HepG2 (cell line): ENCODE results near the gene UBE2H. TPM values are rescaled to one million over a fixed set of nuclear protein-coding genes. Genes with fewer than 3 reads are reported as not detected.

Experiments
- ATAC-seq: fragments of 200-7000 bp; cut with Tn5 transposase; 3 replicates; pipeline ENCODE4 v1.9.1; 2020; ENCODE audit warnings: mild to moderate bottlenecking, moderate library complexity
- BruUV-seq: library from RNA; stranded (reverse); fragments of 400-500 nt; replicated peaks from 2 replicates; lab custom pipeline; 2021; lab: Mats Ljungman, UMichigan
- CTCF ChIA-PET: fragments of 300-600 bp; formaldehyde crosslinking; extraction: SDS; loops from one replicate; lab custom pipeline; 2021; ENCODE audit warnings: low total read pairs, inconsistent platforms, low intra/inter-chr PET ratio; lab: Yijun Ruan, JAX
- POLR2A ChIA-PET: fragments of 350-600 bp; sonication (Branson Sonifier 250); formaldehyde crosslinking; loops from one replicate; lab custom pipeline; 2020; ENCODE audit warnings: antibody characterized with exemption, inconsistent platforms; lab: Yijun Ruan, JAX
- DNase-seq: peaks from one replicate; pipeline ENCODE4 v3.0.0-alpha.2; 2015; ENCODE audit warnings: low spot score
- FAIRE-seq: peaks from 3 replicates; lab custom pipeline; 2011; peaks lifted over from hg19 to GRCh38; lab: Jason Lieb, UNC
- H2AFZ ChIP-seq: one replicate; pipeline ENCODE4 v1.6.1; 2011; ENCODE audit warnings: low read length, inconsistent platforms
- H3K27ac ChIP-seq: fragments of 300-600 bp; 3 replicates; pipeline ENCODE4 v1.8.0; 2011; ENCODE audit warnings: mixed run types, mild to moderate bottlenecking, mixed read lengths, low read length, inconsistent platforms; ENCODE audit not compliant: insufficient read depth; ENCODE audit errors: extremely low read length
- H3K27me3 ChIP-seq, 2 experiments: fragments of 200-600 bp in 1 of 2; 2 replicates in 1 of 2; 3 replicates in 1 of 2; pipeline versions ENCODE4 v1.6.0 to v1.8.0; 2011; ENCODE audit warnings: low read length in 2 of 2, mild to moderate bottlenecking in 2 of 2, moderate library complexity in 2 of 2, inconsistent platforms in 1 of 2; ENCODE audit not compliant: insufficient read depth in 2 of 2, control insufficient read depth in 1 of 2
- H3K36me3 ChIP-seq, 2 experiments: fragments of 200-600 bp in 1 of 2; replicated peaks in 1 of 2; 2 replicates in 1 of 2; 3 replicates in 1 of 2; pipeline versions ENCODE4 v1.5.1 to v1.8.0; 2011; ENCODE audit warnings: low read length in 2 of 2, inconsistent platforms in 1 of 2; ENCODE audit not compliant: insufficient read depth in 2 of 2, control insufficient read depth in 1 of 2
- H3K4me1 ChIP-seq: 2 replicates; pipeline ENCODE4 v1.5.1; 2012; ENCODE audit warnings: low read length, inconsistent platforms; ENCODE audit not compliant: insufficient read depth
- H3K4me2 ChIP-seq: 2 replicates; pipeline ENCODE4 v1.6.0; 2011; ENCODE audit warnings: low read depth, low read length, inconsistent platforms
- H3K4me3 ChIP-seq, 3 experiments: fragments of 200-600 bp in 1 of 3; sonication (generic), shearing (Covaris generic) in 1 of 3; replicated peaks in 1 of 3; 2 replicates each; pipeline ENCODE4 v1.5.1; 2011 to 2016; ENCODE audit warnings: low read length in 3 of 3, inconsistent platforms in 2 of 3, low read depth in 2 of 3, mild to moderate bottlenecking in 2 of 3, control low read depth in 1 of 3, mixed read lengths in 1 of 3; ENCODE audit not compliant: insufficient read depth in 1 of 3
- H3K79me2 ChIP-seq: one replicate; pipeline ENCODE4 v1.6.1; 2011; ENCODE audit warnings: low read length, inconsistent platforms; ENCODE audit not compliant: insufficient read depth
- H3K9ac ChIP-seq: 2 replicates; pipeline ENCODE4 v1.6.0; 2011; ENCODE audit warnings: mild to moderate bottlenecking, low read depth, low read length, inconsistent platforms; ENCODE audit not compliant: insufficient read depth
- H3K9me3 ChIP-seq: 2 replicates; pipeline ENCODE4 v1.5.1; 2012; ENCODE audit warnings: mild to moderate bottlenecking, low read length
- H4K20me1 ChIP-seq: 2 replicates; pipeline ENCODE4 v1.6.0; 2011; ENCODE audit warnings: inconsistent platforms, mild to moderate bottlenecking, low read length, moderate library complexity; ENCODE audit not compliant: insufficient read depth
- HOXA5 ChIP-seq: sonication (generic); formaldehyde crosslinking; IDR thresholded peaks from 2 replicates; pipeline ENCODE4 v1.4.0; 2020; ENCODE audit warnings: missing genetic modification reagents
- KLF11 ChIP-seq: IDR thresholded peaks from 2 replicates; pipeline ENCODE4 v1.6.1; 2016; ENCODE audit warnings: missing compliant biosample characterization
- SALL1 ChIP-seq: sonication (generic); formaldehyde crosslinking; IDR thresholded peaks from 2 replicates; pipeline ENCODE4 v1.8.0; 2022; ENCODE audit warnings: mild to moderate bottlenecking, missing genetic modification reagents
- TEAD2 ChIP-seq: sonication (generic); formaldehyde crosslinking; IDR thresholded peaks from 2 replicates; pipeline ENCODE4 v1.9.0; 2021; ENCODE audit warnings: missing genetic modification reagents
- TGIF2 ChIP-seq: IDR thresholded peaks from 2 replicates; pipeline ENCODE4 v1.6.1; 2016; ENCODE audit warnings: control low read depth, missing compliant biosample characterization
- XRCC5 ChIP-seq: fragments of 200-400 bp; formaldehyde crosslinking; optimal IDR thresholded peaks from 2 replicates; pipeline ENCODE3; 2017; ENCODE audit warnings: mild to moderate bottlenecking, low read length
- ZNF138 ChIP-seq: sonication (generic); formaldehyde crosslinking; IDR thresholded peaks from 2 replicates; pipeline ENCODE4 v1.5.0; 2020; ENCODE audit warnings: mild to moderate bottlenecking, low read depth, missing genetic modification reagents
- ZNF224 ChIP-seq: sonication (generic); formaldehyde crosslinking; IDR thresholded peaks from 2 replicates; pipeline ENCODE4 v1.5.0; 2020; ENCODE audit warnings: mild to moderate bottlenecking, missing genetic modification reagents
- ZNF335 ChIP-seq: sonication (generic); formaldehyde crosslinking; IDR thresholded peaks from 2 replicates; pipeline ENCODE4 v1.4.0; 2020; ENCODE audit warnings: missing genetic modification reagents
- ZNF501 ChIP-seq: sonication (generic); formaldehyde crosslinking; IDR thresholded peaks from 2 replicates; pipeline ENCODE4 v1.5.1; 2020; ENCODE audit warnings: mild to moderate bottlenecking, moderate library complexity, missing genetic modification reagents
- ZNF616 ChIP-seq: sonication (generic); formaldehyde crosslinking; IDR thresholded peaks from 2 replicates; pipeline ENCODE4 v1.5.0; 2020; ENCODE audit warnings: low read depth, mild to moderate bottlenecking, missing genetic modification reagents
- ZNF720 ChIP-seq: sonication (generic); formaldehyde crosslinking; IDR thresholded peaks from 2 replicates; pipeline ENCODE4 v1.4.0; 2020; ENCODE audit warnings: missing genetic modification reagents
- ZNF792 ChIP-seq: IDR thresholded peaks from 2 replicates; pipeline ENCODE4 v1.6.1; 2016
- ZSCAN31 ChIP-seq: sonication (generic); formaldehyde crosslinking; IDR thresholded peaks from 2 replicates; pipeline ENCODE4 v1.5.0; 2020; ENCODE audit warnings: low read depth, mild to moderate bottlenecking, missing genetic modification reagents
- WGBS: methylation state at CpG from one replicate; pipeline ENCODE4 v1.1.6; 2017; ENCODE audit warnings: low lambda C conversion rate; 5-methylcytosine and 5-hydroxymethylcytosine counted together
- in situ Hi-C: cut with HindIII; loops from 2 replicates; pipeline ENCODE4 v1.10.0; 2017; ENCODE audit warnings: low pct_unique_long_range_greater_than_20kb; ENCODE audit not compliant: extremely low pct_ligation_motif_present
- intact Hi-C: fragments of 100-400 bp; cut with micrococcal nuclease; formaldehyde crosslinking; loops from one replicate; pipeline ENCODE4 v1.10.0; 2022; ENCODE audit not compliant: unreplicated experiment
- polyA plus RNA-seq, 8 experiments: library from polyadenylated mRNA; depleted of rRNA in 3 of 8; stranded (reverse) in 7 of 8; unstranded in 1 of 8; fragments of >200 nt; fragmentation: Illumina TruSeq in 4 of 8; extraction: Trizol in 4 of 8; gene quantifications; 2 replicates each; pipeline versions ENCODE4 v1.2.1 to v1.2.3, GENCODE V29; 2011 to 2016; ENCODE audit warnings: low read depth in 4 of 8, missing spikeins in 1 of 8, mixed read lengths in 1 of 8; ENCODE audit not compliant: insufficient read depth in 1 of 8
- total RNA-seq, 5 experiments: library from RNA; depleted of rRNA; stranded (reverse); fragments of >200 nt; fragmentation: Illumina TruSeq; extraction: Trizol; gene quantifications; 2 replicates each; pipeline ENCODE4 v1.2.3, GENCODE V29; 2016; ENCODE audit warnings: low read depth in 1 of 5
- TF ChIP-seq, protein P1 (sequence below): sonication (generic); formaldehyde crosslinking; IDR thresholded peaks from 2 replicates; pipeline ENCODE4 v1.4.0; 2020; ENCODE audit warnings: missing genetic modification reagents, borderline replicate concordance
- TF ChIP-seq, protein P2 (sequence below): sonication (generic); formaldehyde crosslinking; IDR thresholded peaks from 2 replicates; pipeline ENCODE4 v1.4.0; 2020; ENCODE audit warnings: missing genetic modification reagents, mild to moderate bottlenecking, borderline replicate concordance

UBE2H gene
- total and polyA plus RNA-seq, 2 of the 13 experiments (the other 11 are each of a cell fraction or from before 2014, with no cell fraction given), result 15.5 to 40.1 TPM

DNA sequence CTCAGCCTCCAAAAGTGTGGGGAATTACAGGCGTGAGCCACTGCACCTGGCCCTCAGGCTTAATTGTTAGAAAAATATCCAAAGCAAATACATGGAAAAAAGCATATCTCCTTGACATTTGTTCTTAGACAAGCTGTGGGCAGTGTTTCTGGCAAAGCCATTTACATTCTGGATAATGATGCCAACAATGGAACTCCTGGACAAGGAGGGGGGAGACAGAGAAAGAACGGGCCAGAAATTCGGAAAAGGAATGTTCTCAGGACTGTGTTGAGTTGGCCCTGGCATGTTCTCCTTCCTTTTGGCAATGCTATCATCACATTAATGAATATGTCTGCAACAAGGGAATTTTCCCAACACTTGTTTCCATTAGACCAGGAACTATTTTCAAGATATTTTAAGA lies 88.7 kb downstream of the UBE2H start:
- Histone ChIP-seq H3K79me2 (peaks cover 9% of the 10 kb centered on the region), H3K4me3 (no peak overlapping the region), H3K9ac (no peak overlapping the region), H3K9me3 (no peaks in the 10 kb centered on the region), H3K4me2 (no peak overlapping the region), H3K4me1 (no peaks in the 10 kb centered on the region), H3K27ac (no peak overlapping the region), H3K36me3 (0 out of 5 replicates have a peak, but pooled peaks cover 0 to 3% of the 10 kb centered on the region in 2 experiments), H2AFZ (no peak overlapping the region), H3K27me3 (no peaks in the 10 kb centered on the region), H4K20me1 (peaks cover 24% of the 10 kb centered on the region; the same call in 1 of the 2 replicates)
- ChIA-PET POLR2A (no interaction called here), CTCF (no interaction called here)
- ATAC-seq (no peak), FAIRE-seq (no peak), DNase-seq (no peak)
- 92% methylated on average over 3 of the region's 3 CpGs for WGBS
- in situ Hi-C loops (no loop called here), intact Hi-C loops (no loop called here)
- TF ChIP-seq ZNF616 (CRISPR knock-in tag) (no peak), ZNF792 (no peak), ZNF335 (CRISPR knock-in tag) (no peak), ZNF720 (CRISPR knock-in tag) (no peak), ZSCAN31 (CRISPR knock-in tag) (no peak)
- no TSS peak for BruUV-seq

DNA sequence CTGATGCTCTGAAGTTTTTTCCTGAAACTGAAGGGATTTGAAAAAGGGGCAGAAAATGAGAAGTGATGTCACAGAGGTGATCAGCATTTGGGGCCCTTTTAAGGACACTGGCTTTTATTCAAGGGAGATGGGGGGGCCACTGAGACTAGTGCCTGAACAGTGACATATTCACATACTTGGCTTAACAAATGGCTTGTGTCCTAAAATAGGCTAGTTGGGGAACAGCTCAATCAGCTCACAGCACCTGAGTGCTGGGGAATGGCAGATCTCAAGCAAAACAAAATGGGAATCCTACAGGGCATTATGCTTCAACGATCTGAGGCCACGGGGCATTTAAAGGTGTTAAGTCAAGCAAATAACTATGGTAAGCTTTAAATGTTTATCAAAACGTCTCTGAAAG lies 90.1 kb downstream of the UBE2H start:
- Histone ChIP-seq H3K4me3 (no peak overlapping the region), H4K20me1 (peaks cover 22% of the 10 kb centered on the region; the same call in 1 of the 2 replicates), H3K27ac (no peak overlapping the region), H3K4me2 (no peak overlapping the region), H3K36me3 (peaks cover 0 to 3% of the 10 kb centered on the region in 2 experiments; a peak in 1 of 5 replicates), H3K9ac (no peak overlapping the region), H3K4me1 (no peaks in the 10 kb centered on the region), H3K27me3 (no peaks in the 10 kb centered on the region), H3K9me3 (no peaks in the 10 kb centered on the region), H2AFZ (no peak overlapping the region), H3K79me2 (peaks cover 9% of the 10 kb centered on the region)
- no TSS peak for BruUV-seq
- in situ Hi-C loops (no loop called here), intact Hi-C loops (no loop called here)
- CTCF ChIA-PET, result no interaction called here
- FAIRE-seq (no peak), ATAC-seq (no peak), DNase-seq (no peak)
- 94% methylated on average over 3 of the region's 3 CpGs for WGBS
- POLR2A ChIA-PET, result no interaction called here
- TF ChIP-seq ZNF501 (CRISPR knock-in tag) (no peak), KLF11 (CRISPR knock-in tag) (no peak), ZNF224 (CRISPR knock-in tag) (no peak), ZNF138 (CRISPR knock-in tag) (no peak), SALL1 (CRISPR knock-in tag) (no peak), TGIF2 (no peak), HOXA5 (CRISPR knock-in tag) (no peak), TEAD2 (CRISPR knock-in tag) (no peak), XRCC5 (no peak)
- TF ChIP-seq, protein P1, sequence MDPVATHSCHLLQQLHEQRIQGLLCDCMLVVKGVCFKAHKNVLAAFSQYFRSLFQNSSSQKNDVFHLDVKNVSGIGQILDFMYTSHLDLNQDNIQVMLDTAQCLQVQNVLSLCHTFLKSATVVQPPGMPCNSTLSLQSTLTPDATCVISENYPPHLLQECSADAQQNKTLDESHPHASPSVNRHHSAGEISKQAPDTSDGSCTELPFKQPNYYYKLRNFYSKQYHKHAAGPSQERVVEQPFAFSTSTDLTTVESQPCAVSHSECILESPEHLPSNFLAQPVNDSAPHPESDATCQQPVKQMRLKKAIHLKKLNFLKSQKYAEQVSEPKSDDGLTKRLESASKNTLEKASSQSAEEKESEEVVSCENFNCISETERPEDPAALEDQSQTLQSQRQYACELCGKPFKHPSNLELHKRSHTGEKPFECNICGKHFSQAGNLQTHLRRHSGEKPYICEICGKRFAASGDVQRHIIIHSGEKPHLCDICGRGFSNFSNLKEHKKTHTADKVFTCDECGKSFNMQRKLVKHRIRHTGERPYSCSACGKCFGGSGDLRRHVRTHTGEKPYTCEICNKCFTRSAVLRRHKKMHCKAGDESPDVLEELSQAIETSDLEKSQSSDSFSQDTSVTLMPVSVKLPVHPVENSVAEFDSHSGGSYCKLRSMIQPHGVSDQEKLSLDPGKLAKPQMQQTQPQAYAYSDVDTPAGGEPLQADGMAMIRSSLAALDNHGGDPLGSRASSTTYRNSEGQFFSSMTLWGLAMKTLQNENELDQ (CRISPR knock-in tag), result no peak
- TF ChIP-seq, protein P2, sequence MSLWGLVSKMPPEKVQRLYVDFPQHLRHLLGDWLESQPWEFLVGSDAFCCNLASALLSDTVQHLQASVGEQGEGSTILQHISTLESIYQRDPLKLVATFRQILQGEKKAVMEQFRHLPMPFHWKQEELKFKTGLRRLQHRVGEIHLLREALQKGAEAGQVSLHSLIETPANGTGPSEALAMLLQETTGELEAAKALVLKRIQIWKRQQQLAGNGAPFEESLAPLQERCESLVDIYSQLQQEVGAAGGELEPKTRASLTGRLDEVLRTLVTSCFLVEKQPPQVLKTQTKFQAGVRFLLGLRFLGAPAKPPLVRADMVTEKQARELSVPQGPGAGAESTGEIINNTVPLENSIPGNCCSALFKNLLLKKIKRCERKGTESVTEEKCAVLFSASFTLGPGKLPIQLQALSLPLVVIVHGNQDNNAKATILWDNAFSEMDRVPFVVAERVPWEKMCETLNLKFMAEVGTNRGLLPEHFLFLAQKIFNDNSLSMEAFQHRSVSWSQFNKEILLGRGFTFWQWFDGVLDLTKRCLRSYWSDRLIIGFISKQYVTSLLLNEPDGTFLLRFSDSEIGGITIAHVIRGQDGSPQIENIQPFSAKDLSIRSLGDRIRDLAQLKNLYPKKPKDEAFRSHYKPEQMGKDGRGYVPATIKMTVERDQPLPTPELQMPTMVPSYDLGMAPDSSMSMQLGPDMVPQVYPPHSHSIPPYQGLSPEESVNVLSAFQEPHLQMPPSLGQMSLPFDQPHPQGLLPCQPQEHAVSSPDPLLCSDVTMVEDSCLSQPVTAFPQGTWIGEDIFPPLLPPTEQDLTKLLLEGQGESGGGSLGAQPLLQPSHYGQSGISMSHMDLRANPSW (CRISPR knock-in tag), result no peak
